Cardiac fibroblast (primary cell): ENCODE results near the gene BOK.

Experiments
- DNase-seq, 2 donors: peaks; one replicate each; pipeline versions ENCODE4 v3.0.0 to v3.0.0-alpha.2; 2010; ENCODE audit warnings: low read depth in 2 of 2
- H3K4me3 ChIP-seq, 2 donors: replicated peaks in 1 of 2; 1 replicate in 1 of 2; 2 replicates in 1 of 2; pipeline ENCODE4 v1.5.1; 2011; ENCODE audit warnings: low read depth in 2 of 2, low read length in 2 of 2, mild to moderate bottlenecking in 2 of 2, moderate library complexity in 1 of 2
- CTCF ChIP-seq: IDR thresholded peaks from one replicate; pipeline ENCODE4 v1.5.1; 2011; ENCODE audit warnings: low read depth, mild to moderate bottlenecking, low read length, inconsistent platforms

BOK gene

GRCh38 chr2:241545523-241546473 lies 12.7 kb upstream of the BOK start:
- no peak for DNase-seq
- TF ChIP-seq CTCF = no peak
- no peak overlapping the region for H3K4me3 ChIP-seq

GRCh38 chr2:241546771-241547498 lies 11.6 kb upstream of the BOK start:
- H3K4me3 ChIP-seq = no peak overlapping the region
- no peak for TF ChIP-seq CTCF
- peak; percentile 85 to 89 for DNase-seq

- DNase-seq = no peak
- no peak for TF ChIP-seq CTCF
- H3K4me3 ChIP-seq = no peak overlapping the region
Measured at GRCh38 chr2:241547781-241548450, 10.6 kb upstream of the BOK start.

- H3K4me3 ChIP-seq = no peak overlapping the region
- TF ChIP-seq CTCF = no peak
- DNase-seq = no peak
Measured at GRCh38 chr2:241548451-241548835, 10.1 kb upstream of the BOK start.

- no peak for TF ChIP-seq CTCF
- no peak for DNase-seq
- H3K4me3 ChIP-seq = no peak overlapping the region
Measured at GRCh38 chr2:241550616-241551580, 7.6 kb upstream of the BOK start.

GRCh38 chr2:241551599-241551997 lies 6.9 kb upstream of the BOK start:
- TF ChIP-seq CTCF = no peak
- H3K4me3 ChIP-seq = no peak overlapping the region
- DNase-seq = no peak
